GM19372 (cell line): Measurements from ENCODE around the gene FCRLA.

ENCODE experiments used
- ATAC-seq: cut with Tn5 transposase; IDR thresholded peaks from one replicate; pipeline ENCODE4 v1.9.1; 2021; ENCODE audit warnings: mild to moderate bottlenecking, low read depth, moderate library complexity; ENCODE audit not compliant: unreplicated experiment

FCRLA gene

GRCh38 chr1:161730050-161730564, 23.1 kb downstream of the FCRLA start:
- ATAC-seq = no peak

- ATAC-seq = no peak
Observed at GRCh38 chr1:161731241-161731640, 24.2 kb downstream of the FCRLA start.

DNA sequence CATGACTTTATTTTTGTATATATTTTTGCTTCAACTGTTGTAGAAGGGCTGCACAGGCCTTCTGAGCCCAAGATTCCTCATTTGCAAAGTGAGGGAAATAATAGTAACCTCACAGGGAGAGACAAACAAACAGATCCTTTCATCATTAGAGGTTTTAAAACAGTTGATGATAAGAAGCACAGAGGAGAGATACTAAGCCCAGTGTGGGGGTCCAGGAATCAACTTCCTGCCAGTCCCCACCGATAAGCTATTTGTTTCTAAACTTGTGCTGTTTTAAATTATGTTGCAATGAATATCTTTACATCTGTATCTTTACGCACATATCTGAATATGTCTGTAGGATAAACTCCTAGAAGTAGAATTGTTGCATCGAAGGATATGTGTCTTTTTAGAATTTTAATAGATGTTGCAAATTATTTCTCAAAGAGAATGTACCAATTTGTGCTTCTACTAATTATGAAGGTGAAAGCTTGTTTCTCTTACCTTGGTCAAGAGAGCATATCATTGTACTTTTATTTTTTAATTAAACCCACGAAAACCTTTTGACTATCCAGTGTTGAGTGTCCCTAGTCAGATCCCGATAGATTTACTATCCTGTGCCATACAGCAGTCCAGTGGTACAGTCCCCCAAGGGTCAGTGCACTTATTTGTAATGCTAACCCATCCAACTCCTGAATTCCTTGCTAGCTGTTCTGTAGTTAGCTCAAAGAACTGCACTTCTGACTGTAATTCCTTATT, 25.1 kb downstream of the FCRLA start:
- ATAC-seq = no peak

- no peak for ATAC-seq
Observed at GRCh38 chr1:161733526-161733925, 26.5 kb downstream of the FCRLA start.

DNA sequence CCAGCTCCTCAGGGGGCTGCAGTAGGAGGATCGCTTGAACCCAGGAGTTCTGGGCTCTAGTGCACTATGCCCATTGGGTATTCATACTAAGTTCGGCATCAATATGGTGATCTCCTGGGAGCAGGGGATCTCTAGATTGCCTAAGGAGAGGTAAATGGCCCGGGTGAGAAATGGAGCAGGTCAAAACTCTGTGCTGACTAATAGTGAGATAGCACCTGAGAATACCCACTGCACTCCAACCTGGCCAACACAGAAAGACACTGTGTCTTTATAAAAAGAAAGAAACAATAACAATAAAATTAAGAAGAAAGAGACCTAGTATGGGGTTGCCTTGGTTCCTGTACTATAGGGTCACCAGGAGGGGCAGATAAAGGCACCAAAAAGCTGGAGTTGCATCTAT, 28.8 kb downstream of the FCRLA start:
- ATAC-seq = no peak

DNA sequence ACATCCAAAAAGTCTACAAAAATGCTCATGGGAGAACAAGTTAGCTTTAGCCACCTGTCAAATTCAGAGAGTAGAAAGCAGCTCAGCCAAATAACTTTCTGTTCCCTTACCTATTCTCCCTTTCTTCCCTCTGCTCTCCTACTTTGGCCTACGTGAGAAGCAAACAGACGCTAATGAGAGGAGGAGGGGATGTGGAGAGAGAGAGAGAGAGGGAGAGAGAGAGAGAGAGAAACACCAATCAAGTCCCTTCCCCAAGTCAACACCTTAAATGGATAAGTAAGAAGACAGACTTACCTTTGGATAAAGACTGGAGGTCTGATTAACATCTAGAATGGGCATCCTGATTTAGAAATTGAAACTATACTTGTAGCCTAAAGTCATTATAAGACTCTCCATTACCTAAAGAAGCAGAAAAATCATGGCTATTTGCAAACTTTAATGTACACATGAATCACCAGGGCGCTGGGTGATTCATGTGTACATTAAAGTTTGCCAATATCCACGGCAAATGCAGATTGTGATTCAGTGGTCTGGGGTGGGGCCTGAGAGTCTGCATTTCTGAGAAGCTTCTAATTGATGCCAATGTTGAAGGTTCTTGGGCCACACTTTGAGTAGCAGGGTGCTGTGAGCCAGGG, 29.4 kb downstream of the FCRLA start:
- no peak for ATAC-seq

GRCh38 chr1:161737625-161738024, 30.6 kb downstream of the FCRLA start:
- no peak for ATAC-seq

- ATAC-seq = peak; percentile 63
Observed at GRCh38 chr1:161738627-161739287, 31.7 kb downstream of the FCRLA start.

- ATAC-seq = no peak
Observed at GRCh38 chr1:161739865-161740566, 33.0 kb downstream of the FCRLA start.

DNA sequence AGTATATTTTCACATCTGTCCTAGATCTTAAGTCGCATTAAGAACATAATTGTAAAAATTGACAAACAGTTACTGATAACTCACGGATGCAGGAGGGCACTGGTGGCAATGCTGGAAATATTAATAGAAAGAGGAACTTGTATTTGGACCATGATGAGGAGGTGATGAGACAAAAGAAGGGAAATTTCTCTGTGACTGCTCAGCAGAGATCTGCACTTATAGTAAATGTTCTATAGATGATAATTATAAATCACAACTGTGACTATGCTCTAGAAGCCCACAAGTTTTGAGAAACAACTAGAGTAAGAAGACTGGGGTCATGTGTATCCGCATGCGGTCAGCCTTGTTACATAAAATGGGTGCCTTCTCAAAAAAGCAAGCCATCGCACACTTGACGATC, 33.9 kb downstream of the FCRLA start:
- ATAC-seq = no peak

DNA sequence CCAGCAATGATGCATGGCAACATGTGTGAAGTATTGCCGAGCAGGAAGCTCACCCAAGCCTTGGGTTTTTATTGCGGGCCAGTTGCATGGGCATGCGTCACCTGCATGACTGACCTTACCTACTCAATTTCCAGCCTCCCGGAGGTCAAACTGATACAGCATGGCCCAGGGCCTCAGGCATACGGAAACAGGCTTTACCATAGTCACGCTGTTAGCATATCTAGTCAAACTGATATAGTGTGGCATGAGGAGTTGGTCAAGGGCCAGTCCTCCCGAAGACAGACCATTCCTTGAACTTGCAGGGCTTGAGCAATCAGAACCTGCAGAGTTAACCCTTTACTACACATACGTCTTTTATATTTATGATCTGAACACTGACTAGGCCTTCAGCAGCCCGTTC, 36.2 kb downstream of the FCRLA start:
- no peak for ATAC-seq

DNA sequence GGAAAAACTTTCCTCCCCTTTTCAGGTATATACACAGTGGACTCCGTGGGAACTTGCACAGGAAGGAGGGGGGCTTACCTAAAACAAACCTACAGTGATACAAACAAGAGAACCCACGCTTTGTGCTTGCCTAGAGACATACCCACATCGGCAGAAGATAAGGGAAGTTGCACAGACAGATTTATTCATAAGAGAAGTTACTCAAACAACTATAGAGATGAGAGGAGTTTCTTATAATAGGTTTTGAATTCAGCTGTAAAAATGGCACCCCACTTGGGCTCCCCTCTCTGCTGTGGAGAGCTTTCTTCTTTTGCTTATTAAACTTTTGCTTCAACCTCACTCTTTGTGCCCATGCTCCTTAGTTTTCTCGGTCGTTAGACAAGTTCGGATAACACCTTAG, 40.8 kb downstream of the FCRLA start:
- ATAC-seq = no peak

DNA sequence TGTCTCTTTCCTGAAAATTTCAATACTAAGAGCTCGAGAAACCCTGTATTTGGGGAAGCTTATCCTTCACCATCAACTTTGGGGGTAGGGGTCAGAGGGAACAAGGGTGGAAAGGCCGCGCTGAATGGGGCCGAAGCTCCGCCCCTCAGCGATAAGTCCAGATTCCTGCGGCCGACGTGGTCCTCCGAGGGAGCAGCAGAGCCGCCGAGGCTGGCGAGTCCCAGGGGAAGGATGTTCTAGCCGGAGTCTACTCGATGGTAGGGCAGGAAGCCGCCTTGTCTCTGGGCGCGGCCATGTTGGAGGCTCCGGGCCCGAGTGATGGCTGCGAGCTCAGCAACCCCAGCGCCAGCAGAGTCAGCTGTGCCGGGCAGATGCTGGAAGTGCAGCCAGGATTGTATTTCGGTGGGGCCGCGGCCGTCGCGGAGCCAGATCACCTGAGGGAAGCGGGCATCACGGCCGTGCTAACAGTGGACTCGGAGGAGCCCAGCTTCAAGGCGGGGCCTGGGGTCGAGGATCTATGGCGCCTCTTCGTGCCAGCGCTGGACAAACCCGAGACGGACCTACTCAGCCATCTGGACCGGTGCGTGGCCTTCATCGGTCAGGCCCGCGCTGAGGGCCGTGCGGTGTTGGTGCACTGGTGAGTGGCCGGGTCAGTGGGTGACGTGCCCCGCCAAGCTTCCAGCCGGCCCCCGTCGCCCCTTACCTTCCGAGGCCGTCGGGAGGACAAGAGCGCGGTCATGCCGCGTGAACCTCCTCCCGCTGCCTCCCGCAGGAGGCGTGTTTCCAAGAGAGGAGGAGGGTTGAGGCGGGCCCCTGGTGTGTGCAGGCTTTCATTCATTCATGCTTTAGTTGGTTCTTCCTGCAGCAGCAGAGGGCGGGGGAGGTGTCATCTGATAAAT, 42.7 kb downstream of the FCRLA start, which contains the start of gene DUSP12:
Gene DUSP12, plus strand, starts transcription at position 278 of the 899 bp plus-strand sequence. Its CDS starts 16 bp downstream, at position 294.
- ATAC-seq = peak; percentile 93

GRCh38 chr1:161763522-161764098, 56.6 kb downstream of the FCRLA start:
- no peak for ATAC-seq
